Colon (tissue), 2 donors: ENCODE results near the gene ANKRD34B.
"Not testable (repeated sequence)": the region's sequence is repeated elsewhere in the genome, so short reads cannot be mapped to it uniquely, and the experiment has no call there.

Experiments used
- FAIRE-seq: peaks from 2 replicates; lab custom pipeline; 2012; peaks lifted over from hg19 to GRCh38; lab: Jason Lieb, UNC
- donor health status: control.
- donor health status: control.

ANKRD34B gene

DNA sequence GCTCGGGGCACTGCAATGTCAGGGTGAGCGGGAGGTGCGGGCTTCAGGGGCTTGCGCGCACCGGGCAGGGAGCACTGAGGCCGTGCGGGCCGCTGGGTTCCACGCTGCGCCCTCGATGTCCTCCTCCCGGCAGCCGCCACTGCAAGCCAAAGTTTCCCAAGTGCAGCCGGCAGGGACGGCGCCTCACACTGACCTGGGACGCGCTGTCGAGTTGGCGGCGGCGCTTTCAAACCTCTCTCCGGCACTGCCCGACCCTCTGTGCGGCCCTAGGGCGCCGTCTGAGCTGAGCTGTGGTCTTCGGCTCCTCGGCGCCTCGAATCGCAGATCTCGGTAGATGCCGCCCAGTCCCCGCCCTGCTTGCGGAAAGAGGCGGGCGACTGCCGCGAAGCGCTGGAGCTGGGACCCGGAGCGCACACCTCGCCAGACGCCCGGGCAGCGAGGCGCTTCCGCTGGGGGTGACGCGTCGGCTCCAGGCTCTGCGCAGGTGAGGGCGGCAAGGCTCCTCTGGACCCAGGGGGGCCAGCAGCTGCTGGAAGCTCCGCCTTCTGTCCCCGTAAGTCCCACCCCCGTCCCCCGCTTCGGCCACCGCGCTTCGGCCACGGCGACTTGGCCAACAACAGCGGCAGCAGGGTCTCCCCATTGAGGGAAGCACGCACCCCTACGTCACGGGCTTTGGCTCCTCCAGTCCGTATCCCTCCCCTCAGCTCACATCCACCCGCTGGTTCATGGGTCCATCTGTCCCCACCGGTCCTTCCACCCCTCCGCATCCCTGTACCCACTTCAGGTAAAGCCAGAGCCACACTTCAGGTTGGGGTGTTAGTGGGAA, at the start of gene ANKRD34B:
TSS of gene ANKRD34B (minus strand) at position 320 of the 826 bp plus-strand sequence. CDS start 10,261 bp downstream, outside the sequence.
- FAIRE-seq = no peak

DNA sequence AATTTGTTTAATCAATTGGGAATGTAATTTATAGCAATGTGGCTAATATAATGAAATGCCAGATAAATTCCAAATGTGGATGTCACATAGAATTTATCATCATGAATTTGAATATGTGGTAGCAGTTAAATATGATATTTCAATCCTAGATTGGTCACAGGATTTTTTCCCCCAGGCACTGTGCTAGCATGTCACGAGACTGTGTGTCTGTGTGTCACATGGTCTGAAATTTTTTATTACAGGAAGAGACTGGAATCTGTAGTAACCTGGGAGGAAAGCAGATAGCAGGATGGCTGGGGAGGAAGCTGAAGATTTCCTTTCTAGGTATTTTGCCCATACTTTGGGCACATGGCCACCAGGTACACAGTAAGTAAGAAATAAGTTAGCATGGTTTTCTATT, 49.0 kb upstream of the ANKRD34B start:
- no peak for FAIRE-seq

- no peak for FAIRE-seq
These were observed 48.4 kb upstream of the ANKRD34B start for GRCh38 chr5:80618438-80618837.

- FAIRE-seq = no peak
These were observed 45.3 kb upstream of the ANKRD34B start for GRCh38 chr5:80615266-80615914.

DNA sequence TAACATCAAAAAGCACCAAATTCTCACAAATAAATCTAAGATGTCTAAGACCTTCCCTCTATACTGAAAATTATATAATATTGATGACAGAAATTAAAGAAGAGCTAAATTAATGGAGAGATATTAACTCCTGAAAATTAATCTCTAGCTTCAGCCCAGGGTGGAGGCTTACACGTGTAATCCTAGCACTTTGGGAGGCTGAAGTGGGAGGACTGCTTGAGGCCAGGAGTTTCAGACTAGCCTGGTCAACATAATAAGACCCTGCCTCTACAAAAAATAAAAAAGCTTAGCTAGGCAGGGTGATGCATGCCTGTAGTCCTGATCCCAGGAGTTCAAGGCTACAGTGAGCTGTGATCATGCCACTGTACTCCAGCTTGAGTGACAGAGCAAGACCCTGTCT, 39.6 kb upstream of the ANKRD34B start:
- no peak for FAIRE-seq

DNA sequence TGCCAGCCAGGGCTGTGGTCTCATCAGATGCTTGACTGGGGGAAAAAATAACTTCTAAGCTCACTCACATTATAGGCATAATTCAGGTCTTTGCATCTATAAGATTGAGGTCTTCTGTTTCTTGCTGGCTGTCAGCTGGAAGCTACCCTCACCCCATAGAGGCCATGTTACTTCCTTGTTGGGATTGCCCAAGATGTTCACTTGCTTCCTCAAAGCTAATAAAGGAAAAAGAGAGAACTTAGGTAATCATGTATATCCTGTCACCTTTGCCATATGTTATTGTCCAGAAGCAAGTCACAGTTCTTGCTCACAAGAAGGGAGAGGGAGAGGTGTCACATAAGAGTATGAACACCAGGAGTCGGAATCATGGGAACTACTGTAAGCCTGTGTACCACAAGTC, 38.7 kb upstream of the ANKRD34B start:
- no peak for FAIRE-seq

DNA sequence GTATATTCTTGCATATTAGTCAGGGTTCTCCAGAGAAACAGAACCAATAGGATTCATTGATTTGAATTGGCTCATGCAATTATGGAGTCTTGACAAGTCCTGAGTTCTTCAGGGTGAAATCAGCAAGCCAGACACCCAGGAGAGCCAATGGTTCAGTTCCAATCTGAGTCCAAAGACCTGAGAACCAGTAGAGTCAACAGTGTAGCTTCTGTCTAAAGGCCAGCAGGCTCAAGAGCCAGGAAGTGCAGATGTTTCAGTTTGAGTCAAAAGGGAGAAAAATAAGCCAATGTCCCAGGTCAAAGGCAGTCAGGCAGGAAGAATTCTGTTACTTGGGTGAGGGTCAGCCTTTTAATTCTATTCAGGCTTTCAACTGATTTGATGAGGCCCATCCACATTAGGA, 37.8 kb upstream of the ANKRD34B start:
- no peak for FAIRE-seq

DNA sequence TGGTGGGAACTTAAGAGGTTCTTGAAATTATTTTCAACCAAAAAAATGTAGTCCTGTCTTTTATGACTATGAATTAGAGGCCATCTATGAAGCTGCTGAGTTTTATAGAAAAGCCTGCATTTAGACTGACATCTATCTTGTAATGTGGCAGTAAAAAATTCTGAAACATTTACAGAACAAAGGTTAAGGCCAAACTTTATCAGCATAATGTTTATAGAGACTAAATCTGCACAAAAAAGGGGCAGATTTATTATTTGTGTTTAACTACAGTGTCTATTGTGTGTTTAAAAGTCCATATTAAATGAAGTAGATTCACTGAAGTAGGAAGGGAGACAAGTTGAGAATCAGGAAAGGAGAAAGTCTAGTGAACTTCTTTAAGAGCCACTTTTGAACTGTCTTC, 37.3 kb upstream of the ANKRD34B start:
- no peak for FAIRE-seq

GRCh38 chr5:80600943-80601693, 31.0 kb upstream of the ANKRD34B start:
- FAIRE-seq = no peak

- FAIRE-seq = no peak
These were observed 27.4 kb upstream of the ANKRD34B start for GRCh38 chr5:80597500-80597899.

- no peak for FAIRE-seq
These were observed 24.7 kb upstream of the ANKRD34B start for GRCh38 chr5:80594810-80595209.

DNA sequence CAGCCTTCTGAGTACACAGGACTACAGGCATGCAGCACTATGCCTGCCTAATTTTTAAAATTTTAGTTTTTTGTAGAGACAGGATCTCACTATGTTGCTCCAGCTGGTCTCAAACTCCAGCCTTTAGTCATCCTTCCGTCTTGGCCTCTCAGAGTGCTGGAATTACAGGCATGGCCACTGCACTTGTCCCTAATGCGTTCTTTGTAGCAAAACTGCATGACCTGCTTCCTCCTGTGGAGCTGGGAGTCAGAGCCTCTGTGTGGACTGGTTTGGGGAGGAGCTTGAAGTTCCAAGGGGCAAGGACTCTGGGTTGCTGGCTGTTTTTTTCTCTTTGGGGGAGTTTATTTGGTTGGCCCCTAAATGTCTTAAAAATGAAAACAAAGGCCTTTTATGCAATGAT, 22.7 kb upstream of the ANKRD34B start:
- no peak for FAIRE-seq

DNA sequence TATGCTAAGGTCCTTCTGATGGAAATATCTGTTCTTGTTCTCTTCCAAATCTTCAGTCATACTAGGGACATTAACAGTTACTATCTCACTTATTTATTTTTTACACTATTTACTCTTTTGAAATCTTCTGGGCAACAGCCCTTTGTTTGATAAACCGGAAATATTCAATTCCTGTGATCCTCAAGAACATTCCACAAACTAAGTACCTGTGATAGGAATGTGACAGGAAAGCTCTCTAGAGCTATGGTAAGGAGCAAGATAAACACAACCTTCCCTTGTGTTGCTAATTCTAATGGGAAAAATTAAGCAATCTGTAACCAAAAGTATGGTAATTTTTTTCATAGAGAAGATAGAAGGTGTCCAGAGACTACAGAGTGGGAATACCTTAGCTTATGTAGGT, 22.0 kb upstream of the ANKRD34B start:
- no peak for FAIRE-seq

DNA sequence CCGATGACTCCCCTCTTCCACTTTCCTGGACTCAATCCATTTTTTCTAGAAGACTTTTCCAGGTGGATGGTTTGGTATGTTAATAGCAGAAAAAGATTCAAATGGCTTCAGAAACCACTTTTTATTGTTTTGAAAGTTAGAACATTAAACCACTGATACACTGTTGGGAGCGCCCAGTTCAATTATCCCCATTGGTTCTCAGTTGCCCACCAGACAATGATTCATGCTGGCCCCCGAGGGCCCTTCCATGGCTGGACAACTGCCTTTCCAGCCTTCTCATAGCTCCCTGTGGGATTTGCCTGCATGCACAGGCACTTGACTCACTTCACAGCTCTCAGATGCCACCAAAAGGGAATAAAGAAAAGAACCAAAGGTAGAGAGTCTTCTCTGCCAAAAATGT, 21.3 kb upstream of the ANKRD34B start:
- no peak for FAIRE-seq

DNA sequence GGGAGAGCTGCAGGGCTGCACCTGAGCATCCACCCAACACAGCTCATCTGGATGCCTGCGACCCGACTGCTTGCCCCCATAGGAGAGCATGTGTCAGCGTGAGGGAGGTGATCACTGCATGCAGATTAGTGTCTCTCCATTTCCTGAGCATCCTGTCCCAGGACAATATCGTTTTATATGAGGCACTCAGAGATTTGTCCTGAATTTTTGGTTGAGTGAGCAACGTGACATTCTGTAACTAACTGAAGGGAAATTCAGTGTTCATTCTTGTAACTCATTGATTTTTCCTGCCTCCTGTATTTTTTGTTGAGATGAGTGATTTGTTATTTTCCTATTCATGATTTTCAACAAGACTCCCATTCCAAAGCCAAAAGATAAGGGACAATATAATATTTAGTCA, 20.7 kb upstream of the ANKRD34B start:
- FAIRE-seq = no peak

- no peak for FAIRE-seq
These were observed 18.9 kb upstream of the ANKRD34B start for GRCh38 chr5:80588858-80589540.

- FAIRE-seq = no peak
These were observed 14.7 kb upstream of the ANKRD34B start for GRCh38 chr5:80584770-80585169.

DNA sequence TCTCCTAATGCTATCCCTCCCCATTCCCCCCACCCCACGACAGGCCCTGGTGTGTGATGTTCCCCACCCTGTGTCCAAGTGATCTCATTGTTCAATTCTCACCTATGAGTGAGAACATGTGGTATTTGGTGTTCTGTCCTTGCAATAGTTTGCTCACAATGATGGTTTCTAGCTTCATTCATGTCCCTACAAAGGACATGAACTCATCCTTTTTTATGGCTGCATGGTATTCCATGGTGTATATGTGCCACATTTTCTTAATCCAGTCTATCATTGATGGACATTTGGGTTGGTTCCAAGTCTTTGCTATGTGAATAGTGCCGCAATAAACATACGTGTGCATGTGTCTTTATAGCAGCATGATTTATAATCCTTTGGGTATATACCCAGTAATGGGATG, 10.2 kb upstream of the ANKRD34B start:
- FAIRE-seq = not testable (repeated sequence)

GRCh38 chr5:80579050-80579449, 9.0 kb upstream of the ANKRD34B start:
- FAIRE-seq = no peak

DNA sequence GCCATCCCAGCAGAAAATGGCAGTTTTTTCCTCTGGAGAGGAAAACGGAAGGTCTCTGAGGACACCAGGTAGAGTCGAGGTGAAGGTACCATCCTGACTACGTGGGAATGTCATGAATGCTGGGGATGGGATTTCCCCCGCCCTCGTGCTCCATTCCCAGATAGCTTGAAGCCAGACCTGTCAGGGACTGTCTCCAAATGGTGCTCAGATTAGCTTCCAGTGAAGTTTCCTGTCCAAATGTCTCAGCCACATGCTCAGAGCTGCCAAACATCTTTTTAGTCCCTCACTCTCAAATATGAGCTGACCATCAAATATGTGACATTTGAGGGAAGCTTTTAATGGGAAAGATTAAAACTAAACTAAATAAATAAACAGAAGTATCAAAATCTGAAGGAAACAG, 7.6 kb upstream of the ANKRD34B start:
- no peak for FAIRE-seq

- FAIRE-seq = no peak
These were observed 6.3 kb upstream of the ANKRD34B start for GRCh38 chr5:80576383-80576782.

DNA sequence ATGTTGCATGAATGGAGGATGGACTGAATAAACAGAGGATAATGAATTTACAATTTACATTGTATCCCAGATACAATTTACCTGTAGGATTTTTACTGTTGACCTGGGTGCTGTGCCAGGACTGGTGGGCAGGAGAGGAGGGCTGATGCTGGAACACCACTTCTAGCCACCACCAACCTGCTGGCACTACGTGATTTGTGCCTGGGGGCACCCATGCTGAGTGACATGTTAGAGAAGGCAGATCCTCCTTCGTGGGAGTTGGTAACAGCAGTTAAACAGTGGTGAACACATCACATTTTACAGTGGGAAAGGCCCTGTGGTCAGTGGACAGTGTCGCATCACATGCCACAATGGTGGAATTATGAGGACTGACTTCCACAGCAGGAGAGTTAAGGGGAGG, 3.0 kb upstream of the ANKRD34B start:
- FAIRE-seq = no peak
